Motor neuron (in vitro differentiated cells): Measurements from ENCODE around the gene TMEM170B. TPM values are rescaled to one million over a fixed set of nuclear protein-coding genes. Genes with fewer than 3 reads are reported as not detected.
"Not testable (repeated sequence)": the region's sequence is repeated elsewhere in the genome, so short reads cannot be mapped to it uniquely, and the experiment has no call there.

Source experiments
- ATAC-seq, 8 experiments: fragments of 200-7000 bp; cut with Tn5 transposase; replicated peaks in 6 of 8; 2 replicates each; pipeline ENCODE4 v1.8.0; 2021; ENCODE audit warnings: mild to moderate bottlenecking in 8 of 8, moderate library complexity in 8 of 8
- H3K27ac ChIP-seq, 2 donors: fragments of 250-450 bp; sonication (Bioruptor Pico); 2 replicates each; pipeline ENCODE4 v1.9.0; 2021; ENCODE audit warnings: antibody characterized with exemption in 2 of 2, mild to moderate bottlenecking in 2 of 2, moderate library complexity in 1 of 2
- H3K4me1 ChIP-seq, 2 donors: fragments of 250-450 bp; sonication (Bioruptor Pico); replicated peaks in 1 of 2; 2 replicates each; pipeline ENCODE4 v1.6.1; 2021; ENCODE audit warnings: antibody characterized with exemption in 2 of 2, mild to moderate bottlenecking in 2 of 2, moderate library complexity in 1 of 2
- H3K4me3 ChIP-seq, 5 donors: fragments of 250-450 bp; sonication (Bioruptor Pico); 2 replicates each; pipeline ENCODE4 v1.9.0; 2021; ENCODE audit warnings: antibody characterized with exemption in 5 of 5, mild to moderate bottlenecking in 5 of 5, moderate library complexity in 4 of 5
- WGBS, 10 experiments: fragments of 450-650 bp; shearing (Covaris generic); methylation state at CpG; one replicate each; pipeline ENCODE4 v1.0.0; 2022; 5-methylcytosine and 5-hydroxymethylcytosine counted together
- in situ Hi-C, 9 experiments: fragments of 400-800 bp; cut with MboI; loops; one replicate each; pipeline ENCODE4 v1.15.0; 2021; ENCODE audit warnings: low sequenced_read_pairs in 9 of 9, low pct_unique_long_range_greater_than_20kb in 2 of 9; ENCODE audit not compliant: unreplicated experiment in 9 of 9
- total RNA-seq, 8 experiments: library from RNA; unstranded; fragments of 300-600 nt; gene quantifications; 2 replicates each; pipeline versions ENCODE4 v1.2.3 to v1.2.4, GENCODE V29; 2022

TMEM170B gene
- total RNA-seq, 8 experiments from 2014 or later = 1.0 to 24.1 (median 20.4) TPM

DNA sequence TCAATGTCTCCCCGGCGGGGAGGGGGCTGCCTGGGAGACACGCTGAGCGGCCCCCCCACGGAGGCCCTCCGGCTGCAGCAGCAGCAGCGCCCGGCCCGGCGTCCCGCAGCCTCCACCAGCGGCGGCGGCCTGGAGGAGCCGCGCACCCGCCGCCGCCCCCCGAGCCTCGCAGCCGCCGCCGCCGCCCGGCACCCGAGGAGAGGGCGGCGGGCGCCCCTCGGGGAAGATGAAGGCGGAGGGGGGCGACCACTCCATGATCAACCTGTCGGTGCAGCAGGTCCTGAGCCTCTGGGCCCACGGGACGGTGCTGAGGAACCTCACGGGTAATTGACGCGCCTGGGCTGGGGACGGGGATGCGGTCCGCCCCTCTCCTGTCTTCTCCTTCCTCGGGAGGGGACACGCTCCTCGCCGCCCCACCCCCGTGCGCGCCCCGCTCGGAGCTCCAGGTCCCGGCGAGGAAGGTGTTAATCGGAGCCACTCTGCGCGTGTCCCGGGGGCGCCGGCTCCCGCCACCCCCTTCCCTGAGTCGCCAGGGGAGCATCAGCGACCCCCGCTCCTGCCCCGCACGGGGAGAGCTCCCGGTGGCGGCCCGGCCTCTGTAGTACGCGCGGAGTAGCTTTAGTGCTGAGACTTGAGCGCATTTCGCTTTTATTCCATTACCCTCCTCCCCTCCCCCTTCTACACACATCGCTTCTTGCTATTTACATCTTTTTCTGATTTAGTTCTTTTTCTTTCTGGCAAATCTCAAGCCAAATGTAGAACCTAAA is 686 bp downstream of the TMEM170B start:
- H3K4me1 ChIP-seq = peaks cover 0 to 2% of the 10 kb centered on the region in 2 donors
- H3K27ac ChIP-seq = peak overlapping the region; percentile 74 to 76
- in situ Hi-C loops = no loop called here
- peak; percentile 4 to 13 (median 9) for ATAC-seq
- 0 to 3% (median 0%) methylated on average over 1 to 9 of the region's 74 CpGs; no CpG with 5 or more reads in 5 of the 10 experiments for WGBS, 10 experiments
- H3K4me3 ChIP-seq = peak overlapping the region; percentile 60 to 78 (median 64)

DNA sequence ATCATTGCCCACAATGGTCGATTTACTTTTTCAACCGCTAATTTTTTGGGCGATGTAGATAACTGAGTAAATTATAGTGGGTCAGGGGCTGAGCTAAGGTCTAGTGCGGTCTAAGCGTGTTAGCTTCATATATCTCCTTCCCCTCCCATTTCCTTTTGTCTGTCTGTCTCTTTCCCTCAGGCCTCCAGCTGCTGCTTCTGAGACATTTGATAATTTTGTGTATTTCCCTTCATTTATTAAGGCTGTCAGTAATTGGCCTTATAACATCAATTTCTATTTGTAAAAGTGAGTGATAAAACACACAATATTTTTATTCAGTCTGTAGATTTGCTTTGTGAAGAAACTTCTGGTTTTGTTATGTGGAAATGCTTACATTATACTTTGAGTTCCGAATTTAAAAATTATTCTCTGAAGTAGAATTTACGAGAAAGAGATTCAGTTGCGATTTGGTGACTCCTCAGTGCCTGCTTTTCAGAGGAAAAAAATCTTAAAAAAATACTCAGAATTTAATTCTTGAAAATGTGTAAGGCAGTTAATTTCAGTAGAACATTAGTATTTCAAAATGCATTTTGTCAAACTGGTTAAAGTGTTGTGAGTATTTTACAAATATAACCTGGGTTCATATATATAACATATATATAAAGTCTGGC is 1.4 kb downstream of the TMEM170B start:
- no peak for ATAC-seq
- Histone ChIP-seq H3K27ac (peak overlapping the region in 1 of 2 donors; percentile 76), H3K4me1 (peaks cover 0 to 2% of the 10 kb centered on the region in 2 donors), H3K4me3 (peak overlapping the region; percentile 60 to 78 (median 64))
- WGBS, 10 experiments = 9 to 48% (median 18%) methylated on average over 3 to 8 of the region's 8 CpGs
- in situ Hi-C loops = no loop called here

DNA sequence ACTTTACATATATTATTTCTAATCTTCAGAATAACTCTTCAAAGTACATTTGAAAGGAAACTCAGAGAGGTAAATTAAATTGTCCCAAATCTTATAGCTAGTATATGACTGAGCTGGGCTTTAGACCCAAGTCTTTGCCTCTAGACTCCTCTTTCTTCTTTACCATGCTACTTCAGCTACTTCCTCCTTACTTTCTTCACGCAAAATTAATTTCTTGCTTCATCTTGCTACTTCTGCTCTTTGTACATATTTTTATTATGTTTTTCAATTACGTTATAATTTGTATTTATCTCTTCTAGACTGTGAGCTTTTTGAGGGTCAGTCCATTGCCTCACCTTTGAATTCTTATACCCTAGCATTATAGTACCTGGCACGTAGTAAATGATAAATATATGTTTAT is 5.3 kb downstream of the TMEM170B start:
- Histone ChIP-seq H3K4me1 (no peaks in the 10 kb centered on the region), H3K4me3 (no peak overlapping the region), H3K27ac (no peak overlapping the region)
- ATAC-seq = no peak
- WGBS, 10 experiments = 33 to 100% (median 81%) methylated on average over 1 to 3 of the region's 3 CpGs
- in situ Hi-C loops = no loop called here

DNA sequence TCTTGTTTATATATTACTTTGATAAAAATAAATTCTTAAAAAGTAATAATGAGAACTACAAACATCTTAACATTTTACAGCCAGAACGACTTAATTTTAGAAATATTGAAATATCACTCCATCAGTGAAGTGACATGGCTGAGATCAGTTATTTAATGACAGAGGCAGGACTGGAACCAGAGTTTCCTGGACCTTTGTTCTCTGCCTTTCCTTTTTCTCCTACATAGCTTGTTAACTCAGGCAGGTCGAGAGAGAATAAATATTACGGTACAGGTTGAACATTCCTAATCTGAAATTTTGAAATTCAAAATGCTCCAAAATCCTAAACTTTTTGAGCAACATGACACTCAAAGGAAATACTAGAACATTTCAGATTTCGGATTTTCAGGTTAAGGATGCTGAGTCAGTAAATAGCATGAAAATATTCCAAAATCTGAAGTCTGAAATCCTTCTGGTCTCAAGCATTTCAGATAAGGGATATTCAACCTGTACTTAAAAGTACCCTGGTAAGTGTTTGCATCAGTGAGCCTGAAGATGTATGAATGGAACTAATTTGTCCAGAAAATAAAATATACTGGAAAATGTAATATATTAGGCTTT is 6.5 kb downstream of the TMEM170B start:
- 33 to 100% (median 78%) methylated on average over 2 to 4 of the region's 4 CpGs; no CpG with 5 or more reads in 1 of the 10 experiments for WGBS, 10 experiments
- Histone ChIP-seq H3K27ac (no peak overlapping the region), H3K4me1 (no peaks in the 10 kb centered on the region), H3K4me3 (no peak overlapping the region)
- in situ Hi-C loops = no loop called here
- no peak for ATAC-seq

DNA sequence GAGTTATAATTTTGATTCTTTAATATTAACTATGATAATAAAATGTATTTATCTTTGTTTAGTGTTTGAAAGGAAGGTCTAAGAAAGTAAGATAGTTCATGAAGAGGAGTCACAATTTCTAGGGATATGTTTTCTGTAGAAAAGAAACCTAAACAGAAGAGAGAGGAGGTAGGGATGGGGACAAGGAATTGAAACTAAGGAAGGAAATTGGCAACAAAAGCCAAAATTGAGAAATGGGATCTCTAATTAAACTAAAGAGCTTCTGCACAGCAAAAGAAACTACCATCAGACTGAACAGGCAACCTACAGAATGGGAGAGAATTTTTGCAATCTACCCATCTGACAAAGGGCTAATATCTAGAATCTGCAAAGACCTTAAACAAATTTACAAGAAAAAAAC is 10.3 kb downstream of the TMEM170B start:
- H3K4me3 ChIP-seq, ATAC-seq, H3K27ac ChIP-seq, H3K4me1 ChIP-seq, in situ Hi-C loops: not testable (repeated sequence)

DNA sequence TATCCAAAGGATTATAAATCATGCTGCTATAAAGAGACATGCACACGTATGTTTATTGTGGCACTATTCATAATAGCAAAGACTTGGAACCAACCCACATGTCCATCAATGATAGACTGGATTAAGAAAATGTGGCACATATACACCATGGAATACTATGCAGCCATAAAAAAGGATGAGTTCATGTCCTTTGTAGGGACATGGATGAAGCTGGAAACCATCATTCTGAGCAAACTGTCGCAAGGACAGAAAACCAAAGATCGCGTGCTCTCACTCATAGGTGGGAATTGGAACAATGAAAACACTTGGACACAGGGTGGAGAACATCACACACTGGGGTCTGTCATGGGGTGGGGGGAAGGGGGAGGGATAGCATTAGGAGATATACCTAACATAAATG is 11.0 kb downstream of the TMEM170B start:
- in situ Hi-C loops, H3K4me1 ChIP-seq, H3K4me3 ChIP-seq, H3K27ac ChIP-seq, ATAC-seq: not testable (repeated sequence)
- WGBS, 10 experiments = 100% methylated on average over 1 of the region's 4 CpGs; no CpG with 5 or more reads in 9 of the 10 experiments

DNA sequence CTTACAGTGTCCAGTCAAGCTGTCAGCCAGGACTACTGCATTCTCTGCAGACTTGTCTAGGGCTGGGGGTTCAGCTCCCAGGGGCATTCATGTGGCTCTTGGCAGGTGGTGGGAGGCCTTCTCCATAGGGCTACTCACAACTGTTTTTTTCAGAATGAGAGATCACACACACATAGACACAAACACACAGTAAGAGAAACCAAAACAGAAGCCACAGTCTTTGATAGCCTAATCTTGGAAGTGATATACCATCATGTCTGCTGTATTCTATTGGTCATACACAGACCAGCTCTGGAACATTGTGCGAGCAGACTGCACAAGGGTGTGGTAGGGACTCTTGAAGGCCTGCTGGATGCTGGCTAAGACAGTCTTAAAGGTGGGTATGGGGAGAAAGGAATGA is 13.5 kb downstream of the TMEM170B start:
- ATAC-seq = peak in 1 of 8 experiments; percentile 58
- in situ Hi-C loops = loop anchor here in 1 of 9 experiments (25.0 kb wide), 1 partner anchor 589 kb away; no protein-coding TSS in a partner anchor

DNA sequence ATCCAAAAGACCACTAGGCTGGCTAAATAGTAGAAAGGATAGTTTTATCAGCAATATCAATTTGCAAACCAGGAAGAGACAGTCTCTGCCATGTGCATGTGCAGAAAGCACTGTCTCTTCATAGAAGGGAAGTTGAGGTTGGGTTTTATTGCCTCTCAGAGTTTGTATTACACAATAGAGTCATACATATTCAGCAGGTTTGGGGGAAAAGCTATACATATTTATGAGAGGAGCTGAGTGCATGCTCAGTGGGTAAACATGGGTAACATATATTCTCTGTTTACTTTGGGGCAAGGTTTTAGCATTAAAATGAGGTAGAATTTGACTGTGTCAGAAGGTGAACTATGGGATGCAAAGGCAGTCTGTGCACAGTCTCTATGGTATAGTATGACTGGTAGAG is 14.9 kb downstream of the TMEM170B start:
- no peaks in the 10 kb centered on the region for H3K4me1 ChIP-seq
- in situ Hi-C loops = loop anchor here in 1 of 9 experiments (25.0 kb wide), 1 partner anchor 590 kb away; no protein-coding TSS in a partner anchor
- no peak overlapping the region for H3K27ac ChIP-seq
- peak in 7 of 8 experiments; percentile 58 to 99 (median 76) for ATAC-seq
- no peak overlapping the region for H3K4me3 ChIP-seq

More for the DNA sequence above, 13.5 kb downstream of the TMEM170B start:
- 40 to 100% (median 94%) methylated on average over 1 of the region's 1 CpG; no CpG with 5 or more reads in 4 of the 10 experiments for WGBS, 10 experiments
- no peaks in the 10 kb centered on the region for H3K4me1 ChIP-seq
- H3K27ac ChIP-seq = no peak overlapping the region
- no peak overlapping the region for H3K4me3 ChIP-seq

DNA sequence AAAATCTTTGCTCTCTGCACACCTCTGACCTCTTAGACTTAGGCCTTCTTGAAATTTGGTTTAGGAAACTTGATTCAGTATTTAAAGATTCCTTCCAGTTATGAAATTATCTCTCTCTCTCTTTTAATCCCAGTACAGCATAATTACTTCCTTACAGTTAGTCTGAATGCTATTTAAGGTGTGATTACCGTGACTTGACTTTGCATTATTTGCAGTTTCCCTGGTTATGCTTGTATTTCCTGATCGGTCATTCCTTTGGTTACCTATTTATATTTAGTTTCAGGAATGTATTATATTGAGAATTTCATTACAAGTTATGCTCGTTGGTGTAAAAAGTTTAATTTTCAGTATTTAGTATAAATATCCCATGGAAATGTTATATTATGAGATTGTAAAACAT is 16.3 kb downstream of the TMEM170B start:
- no peak for ATAC-seq
- no peak overlapping the region for H3K27ac ChIP-seq
- no peak overlapping the region for H3K4me3 ChIP-seq
- in situ Hi-C loops = loop anchor here in 1 of 9 experiments (25.0 kb wide), 1 partner anchor 592 kb away; no protein-coding TSS in a partner anchor
- 45 to 100% (median 88%) methylated on average over 1 to 3 of the region's 3 CpGs; no CpG with 5 or more reads in 1 of the 10 experiments for WGBS, 10 experiments
- H3K4me1 ChIP-seq = no peaks in the 10 kb centered on the region

DNA sequence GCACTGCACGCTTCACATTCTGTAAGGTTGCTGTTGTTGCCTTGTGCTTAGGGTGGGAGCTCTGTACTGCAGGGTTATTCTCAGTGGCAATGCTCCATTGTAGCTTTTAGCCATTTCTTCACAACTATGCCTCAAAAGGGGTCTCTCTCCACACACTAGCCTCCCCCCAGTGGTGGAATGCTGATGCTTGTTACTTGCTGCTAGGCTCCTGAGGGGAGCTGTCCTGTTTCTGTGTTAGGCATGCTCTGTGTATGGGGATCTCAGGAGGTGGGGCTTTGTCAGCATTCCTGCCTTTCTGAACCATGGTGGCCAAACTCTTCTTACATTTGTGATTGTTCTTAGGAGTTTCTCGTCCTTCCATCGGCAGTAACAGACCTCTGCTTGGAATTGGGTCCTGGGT is 18.8 kb downstream of the TMEM170B start:
- in situ Hi-C loops = loop anchor here in 1 of 9 experiments (25.0 kb wide), 1 partner anchor 594 kb away; no protein-coding TSS in a partner anchor

DNA sequence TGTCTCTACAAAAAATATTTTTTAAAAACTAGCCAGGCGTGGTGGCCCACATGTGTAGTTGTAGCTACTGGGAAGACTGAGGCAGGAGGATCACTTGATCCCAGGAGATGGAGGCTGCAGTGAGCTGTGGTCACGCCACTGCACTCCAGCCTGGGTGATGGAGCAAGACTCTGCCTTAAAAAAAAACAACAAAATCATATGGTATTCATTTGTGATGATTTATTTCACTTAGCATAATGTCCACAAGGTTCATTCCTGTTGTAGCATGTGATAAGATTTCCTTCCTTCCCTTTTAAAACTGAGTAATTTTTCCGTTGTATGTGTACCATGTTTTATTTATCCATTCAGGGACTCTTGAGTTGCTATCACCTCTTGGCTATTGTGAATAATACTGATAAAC is 26.2 kb downstream of the TMEM170B start:
- H3K4me1 ChIP-seq = no peaks in the 10 kb centered on the region
- in situ Hi-C loops = loop anchor here in 1 of 9 experiments (25.0 kb wide), 1 partner anchor 601 kb away; no protein-coding TSS in a partner anchor
- no peak overlapping the region for H3K4me3 ChIP-seq
- ATAC-seq = peak in 3 of 8 experiments; percentile 35 to 69 (median 48)
- H3K27ac ChIP-seq = no peak overlapping the region
- WGBS, 10 experiments = 21 to 100% (median 90%) methylated on average over 1 to 3 of the region's 3 CpGs; no CpG with 5 or more reads in 1 of the 10 experiments

More for the DNA sequence above, 18.8 kb downstream of the TMEM170B start:
- Histone ChIP-seq H3K4me3 (no peak overlapping the region), H3K4me1 (no peaks in the 10 kb centered on the region), H3K27ac (no peak overlapping the region)
- peak in 2 of 8 experiments; percentile 57 to 65 for ATAC-seq
- WGBS, 10 experiments = 34 to 100% (median 93%) methylated on average over 1 to 3 of the region's 3 CpGs; no CpG with 5 or more reads in 5 of the 10 experiments

DNA sequence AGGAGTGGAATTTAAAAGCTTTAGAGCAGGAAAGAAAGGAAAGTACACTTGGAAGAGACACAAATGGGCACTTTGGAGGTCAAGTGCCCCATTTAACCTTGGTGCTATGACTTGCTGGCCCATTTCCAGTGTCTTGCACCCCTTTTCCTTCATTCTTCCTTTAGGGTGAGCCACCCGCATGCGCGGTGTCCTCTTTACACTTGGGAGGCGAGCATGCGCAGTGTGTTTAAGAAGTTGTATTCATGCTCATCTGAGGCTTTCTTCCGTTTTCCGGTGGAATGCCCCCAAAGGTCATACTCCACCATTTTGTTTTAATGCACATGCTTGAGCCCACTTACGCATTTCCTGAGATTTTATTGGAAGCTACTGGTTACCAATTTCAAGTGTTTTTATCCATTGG is 29.1 kb downstream of the TMEM170B start:
- H3K27ac ChIP-seq = no peak overlapping the region
- 92 to 100% (median 98%) methylated on average over 3 to 8 of the region's 8 CpGs; no CpG with 5 or more reads in 3 of the 10 experiments for WGBS, 10 experiments
- H3K4me1 ChIP-seq = no peaks in the 10 kb centered on the region
- ATAC-seq = no peak
- in situ Hi-C loops = loop anchor here in 1 of 9 experiments (25.0 kb wide), 1 partner anchor 604 kb away; no protein-coding TSS in a partner anchor
- no peak overlapping the region for H3K4me3 ChIP-seq

DNA sequence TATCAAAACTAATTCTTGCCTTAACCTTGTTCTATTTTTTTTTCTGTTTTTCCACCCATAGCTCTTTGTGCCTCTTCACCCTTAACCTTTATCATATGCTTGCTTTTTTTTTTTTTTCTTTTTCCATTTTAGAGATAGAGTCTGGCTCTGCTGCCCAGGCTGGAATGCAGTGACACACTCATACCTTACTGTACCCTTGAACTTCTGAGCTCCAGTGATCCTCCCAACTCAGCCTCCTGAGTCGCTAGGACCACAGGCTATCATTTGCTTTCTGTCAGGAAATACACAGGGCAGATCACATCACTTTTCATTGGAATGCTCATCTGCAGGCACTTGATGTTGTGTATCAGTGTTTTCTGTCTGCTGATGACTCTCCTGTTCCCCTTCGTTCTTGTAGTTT is 33.5 kb downstream of the TMEM170B start:
- in situ Hi-C loops = loop anchor here in 1 of 9 experiments (25.0 kb wide), 1 partner anchor 609 kb away; no protein-coding TSS in a partner anchor
- H3K4me1 ChIP-seq = no peaks in the 10 kb centered on the region
- ATAC-seq = no peak
- 74 to 95% (median 87%) methylated on average over 1 to 2 of the region's 2 CpGs for WGBS, 10 experiments
- no peak overlapping the region for H3K4me3 ChIP-seq
- no peak overlapping the region for H3K27ac ChIP-seq
